Fibroblast of the aortic adventitia (primary cell): ENCODE results near the gene HHAT. TPM values are rescaled to one million over a fixed set of nuclear protein-coding genes. Genes with fewer than 3 reads are reported as not detected.

ENCODE experiments used
- DNase-seq: peaks from one replicate; pipeline ENCODE4 v3.0.0-alpha.2; 2010; ENCODE audit warnings: low read depth
- H3K4me3 ChIP-seq: 2 replicates; pipeline ENCODE4 v1.5.1; 2011; ENCODE audit warnings: low read depth, mild to moderate bottlenecking, control low read depth, low read length, moderate library complexity
- CTCF ChIP-seq: IDR thresholded peaks from 2 replicates; pipeline ENCODE4 v1.5.1; 2011; ENCODE audit warnings: mild to moderate bottlenecking, low read length, control low read depth, inconsistent platforms; ENCODE audit not compliant: insufficient read depth
- total RNA-seq: library from RNA; depleted of rRNA; stranded (reverse); fragments of >200 nt; gene quantifications from 2 replicates; pipeline ENCODE4 v1.2.3, GENCODE V29; 2012; ENCODE audit warnings: low replicate concordance

Gene HHAT
- total RNA-seq, 1 donor = 8.5 TPM

GRCh38 chr1:210407207-210407886, 78.6 kb downstream of the HHAT start:
- no peak overlapping the region for H3K4me3 ChIP-seq
- DNase-seq = peak; percentile 60
- peak; percentile 93 for TF ChIP-seq CTCF

- no peak for TF ChIP-seq CTCF
- DNase-seq = no peak
These were observed 79.2 kb downstream of the HHAT start for GRCh38 chr1:210407887-210408252.

GRCh38 chr1:210412240-210412639, 83.5 kb downstream of the HHAT start:
- TF ChIP-seq CTCF = no peak
- no peak for DNase-seq
- H3K4me3 ChIP-seq = no peak overlapping the region

More at GRCh38 chr1:210407887-210408252, 79.2 kb downstream of the HHAT start:
- H3K4me3 ChIP-seq = no peak overlapping the region

- DNase-seq = no peak
- no peak overlapping the region for H3K4me3 ChIP-seq
- TF ChIP-seq CTCF = no peak
These were observed 85.2 kb downstream of the HHAT start for GRCh38 chr1:210413951-210414350.

GRCh38 chr1:210415846-210416448, 87.2 kb downstream of the HHAT start:
- no peak overlapping the region for H3K4me3 ChIP-seq
- DNase-seq = no peak
- TF ChIP-seq CTCF = no peak

- DNase-seq = no peak
- no peak for TF ChIP-seq CTCF
- H3K4me3 ChIP-seq = no peak overlapping the region
These were observed 88.0 kb downstream of the HHAT start for GRCh38 chr1:210416681-210417080.
